ENCODE measurements around the gene C1QTNF5.

Gene C1QTNF5

DNA sequence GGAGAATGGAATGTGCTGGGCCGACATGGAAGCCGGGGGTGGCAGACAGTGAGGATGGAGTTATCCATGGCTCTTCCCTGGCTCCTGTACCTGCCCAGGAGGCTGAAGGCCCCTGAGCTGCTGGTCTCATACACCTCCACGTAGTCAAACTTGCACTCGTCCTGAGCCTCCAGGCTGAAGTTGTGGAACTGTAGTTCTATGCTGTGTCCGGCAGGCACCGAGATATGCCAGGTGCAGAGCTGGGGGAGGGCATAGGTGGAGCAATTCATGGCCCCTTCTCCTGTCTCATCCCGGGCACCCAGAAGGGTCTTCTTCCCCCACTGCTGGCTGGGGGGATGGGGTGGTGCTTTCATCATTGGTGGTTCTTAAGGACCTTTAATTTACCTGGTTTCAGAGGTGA is 3.0 kb upstream of the C1QTNF5 start:
- H3K36me3 Mint-ChIP-seq = peaks cover 5% of the 10 kb centered on the region
- no peak for DNase-seq
- H3K9me3 Mint-ChIP-seq = no peaks in the 10 kb centered on the region
- H3K27me3 Mint-ChIP-seq = peaks cover 94% of the 10 kb centered on the region
- H3K27ac Mint-ChIP-seq = no peak overlapping the region
- H3K4me3 Mint-ChIP-seq = no peak overlapping the region
- CTCF ChIA-PET = interaction anchor here (1.0 to 2.8 kb wide), 4 partner anchors 13 to 33 kb away, joined by 4 to 15 read pairs (median 5); no protein-coding TSS in a partner anchor
- H3K4me1 Mint-ChIP-seq = peaks cover 14% of the 10 kb centered on the region

GRCh38 chr11:119342362-119343130 is 1.9 kb upstream of the C1QTNF5 start:
- H3K36me3 Mint-ChIP-seq = peaks cover 8% of the 10 kb centered on the region
- no peaks in the 10 kb centered on the region for H3K9me3 Mint-ChIP-seq
- no peak for DNase-seq
- H3K27me3 Mint-ChIP-seq = peaks cover 94% of the 10 kb centered on the region
- no peak overlapping the region for H3K27ac Mint-ChIP-seq
- H3K4me3 Mint-ChIP-seq = no peak overlapping the region
- CTCF ChIA-PET = interaction anchor here (1.0 to 2.8 kb wide), 4 partner anchors 14 to 34 kb away, joined by 4 to 15 read pairs (median 5); no protein-coding TSS in a partner anchor
- peaks cover 23% of the 10 kb centered on the region for H3K4me1 Mint-ChIP-seq

GRCh38 chr11:119342023-119342300 is 1.3 kb upstream of the C1QTNF5 start:
- CTCF ChIA-PET = no interaction called here
- H3K4me3 Mint-ChIP-seq = no peak overlapping the region
- H3K36me3 Mint-ChIP-seq = peaks cover 8% of the 10 kb centered on the region

DNA sequence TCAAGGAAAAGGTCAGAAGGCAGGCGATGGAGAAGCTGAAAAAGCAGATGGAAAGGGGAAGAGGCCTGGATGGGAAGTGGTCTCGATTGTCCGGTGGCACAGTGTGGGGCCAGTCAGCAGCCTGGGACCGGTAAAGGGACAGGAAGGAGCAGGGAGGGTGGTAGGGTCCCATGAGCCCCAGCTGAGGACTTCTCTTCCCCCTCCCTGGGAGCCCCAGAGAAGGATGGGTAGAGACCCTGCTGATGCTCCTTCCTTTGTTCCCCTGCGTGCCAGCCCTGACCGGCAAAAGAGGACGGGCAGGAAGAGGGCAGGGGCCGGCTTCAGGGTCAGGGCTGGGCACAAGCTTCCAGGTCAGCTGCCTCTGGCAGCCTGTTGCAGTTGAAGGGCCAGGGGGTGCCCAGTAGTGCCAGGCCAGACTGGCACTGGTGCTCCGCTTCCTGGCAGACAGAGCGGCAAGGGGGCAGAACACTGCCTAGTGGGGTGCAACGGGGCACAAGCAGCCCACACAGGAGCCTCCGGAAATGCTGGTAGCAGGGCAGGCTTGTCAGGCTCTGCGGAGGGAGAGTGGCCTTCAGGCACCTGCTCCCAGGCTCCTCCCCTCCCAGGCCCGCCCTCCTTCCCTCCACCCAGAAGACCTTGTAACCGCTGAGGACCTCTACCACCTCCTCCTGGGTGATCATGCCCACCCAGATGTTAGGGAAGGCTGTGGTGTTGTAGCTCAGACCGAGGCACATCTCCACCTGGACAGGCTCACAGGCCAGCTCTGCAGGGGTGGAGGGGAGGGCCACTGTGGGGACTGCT is 739 bp upstream of the C1QTNF5 start:
- CTCF ChIA-PET = interaction anchor here (0.6 kb wide), 1 partner anchor 135 kb away, joined by 3 read pairs; no protein-coding TSS in a partner anchor
- no peak overlapping the region for H3K4me3 Mint-ChIP-seq
- no peak for DNase-seq
- no peak overlapping the region for H3K27ac Mint-ChIP-seq
- no peaks in the 10 kb centered on the region for H3K9me3 Mint-ChIP-seq
- peaks cover 35% of the 10 kb centered on the region for H3K4me1 Mint-ChIP-seq
- H3K27me3 Mint-ChIP-seq = peaks cover 83% of the 10 kb centered on the region
- peaks cover 9% of the 10 kb centered on the region for H3K36me3 Mint-ChIP-seq

More at GRCh38 chr11:119342023-119342300, 1.3 kb upstream of the C1QTNF5 start:
- Mint-ChIP-seq H3K9me3 (no peaks in the 10 kb centered on the region), H3K27ac (no peak overlapping the region), H3K27me3 (peaks cover 89% of the 10 kb centered on the region), H3K4me1 (peaks cover 29% of the 10 kb centered on the region)
- DNase-seq = no peak

GRCh38 chr11:119339589-119340334 is 921 bp downstream of the C1QTNF5 start:
- peaks cover 15% of the 10 kb centered on the region for H3K36me3 Mint-ChIP-seq
- H3K9me3 Mint-ChIP-seq = no peaks in the 10 kb centered on the region
- H3K4me1 Mint-ChIP-seq = peaks cover 51% of the 10 kb centered on the region
- peak; percentile 55 for DNase-seq
- H3K4me3 Mint-ChIP-seq = no peak overlapping the region
- CTCF ChIA-PET = interaction anchor here (0.6 to 9.8 kb wide), 11 partner anchors 8 to 273 kb away, joined by 3 to 106 read pairs (median 4); partner anchors contain the start of gene HMBS
- H3K27me3 Mint-ChIP-seq = peaks cover 67% of the 10 kb centered on the region
- no peak overlapping the region for H3K27ac Mint-ChIP-seq

- H3K9me3 Mint-ChIP-seq = no peaks in the 10 kb centered on the region
- H3K4me3 Mint-ChIP-seq = no peak overlapping the region
- DNase-seq = no peak
- H3K36me3 Mint-ChIP-seq = peaks cover 15% of the 10 kb centered on the region
- H3K27ac Mint-ChIP-seq = no peak overlapping the region
- CTCF ChIA-PET = interaction anchor here (0.9 to 9.8 kb wide), 30 partner anchors 9 to 255 kb away, joined by 3 to 106 read pairs (median 4); partner anchors contain the start of genes HMBS and USP2
- peaks cover 60% of the 10 kb centered on the region for H3K27me3 Mint-ChIP-seq
- peaks cover 57% of the 10 kb centered on the region for H3K4me1 Mint-ChIP-seq
These were observed 1.6 kb downstream of the C1QTNF5 start for GRCh38 chr11:119338965-119339588.

GRCh38 chr11:119338318-119338890 is 2.3 kb downstream of the C1QTNF5 start:
- DNase-seq = peak; percentile 81
- H3K4me1 Mint-ChIP-seq = peaks cover 64% of the 10 kb centered on the region
- H3K9me3 Mint-ChIP-seq = no peaks in the 10 kb centered on the region
- H3K27ac Mint-ChIP-seq = no peak overlapping the region
- no peak overlapping the region for H3K4me3 Mint-ChIP-seq
- H3K36me3 Mint-ChIP-seq = peaks cover 15% of the 10 kb centered on the region
- H3K27me3 Mint-ChIP-seq = peaks cover 53% of the 10 kb centered on the region
- CTCF ChIA-PET = interaction anchor here (0.6 to 9.8 kb wide), 42 partner anchors 9 to 735 kb away, joined by 3 to 106 read pairs (median 4); partner anchors contain the start of genes C2CD2L, CBL, HMBS and USP2

DNA sequence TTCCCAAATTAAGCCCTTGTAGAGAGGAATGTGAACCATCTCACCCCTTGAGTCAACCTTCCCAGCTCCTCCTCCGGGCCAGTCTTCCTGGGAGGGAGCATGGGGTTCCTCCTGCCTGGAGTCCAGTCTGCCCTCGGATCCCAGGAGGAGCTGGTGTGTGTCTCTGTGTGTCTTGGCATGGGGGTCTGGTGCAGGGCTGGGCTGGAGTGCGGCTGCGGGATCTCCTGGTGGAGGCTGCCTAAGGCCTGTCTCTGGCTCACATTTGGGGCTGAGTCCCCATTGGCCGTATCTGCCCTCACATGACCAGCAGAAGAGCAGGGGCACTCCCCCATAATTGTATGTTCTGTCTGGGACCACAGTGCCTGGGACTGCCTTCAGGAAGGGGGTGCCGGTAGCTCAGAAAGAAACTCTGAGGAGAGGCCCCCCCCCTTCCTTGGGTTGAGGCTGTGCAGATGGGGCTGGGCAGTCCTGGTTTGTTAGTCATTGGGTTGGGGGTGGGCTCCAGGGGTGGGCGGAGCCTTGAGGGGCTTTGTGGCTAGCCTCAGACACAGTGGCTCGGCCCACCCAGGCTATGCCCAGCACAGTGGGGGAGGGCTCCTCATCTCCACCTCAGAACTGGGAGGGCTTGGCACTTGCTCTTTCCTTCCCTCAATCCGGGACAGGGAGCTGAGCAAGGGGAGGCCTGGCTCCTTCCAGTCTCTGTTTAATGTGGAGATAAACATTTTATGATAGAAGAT is 2.9 kb downstream of the C1QTNF5 start:
- DNase-seq = no peak
- peaks cover 46% of the 10 kb centered on the region for H3K27me3 Mint-ChIP-seq
- peaks cover 69% of the 10 kb centered on the region for H3K4me1 Mint-ChIP-seq
- CTCF ChIA-PET = interaction anchor here (0.6 to 9.8 kb wide), 44 partner anchors 8 to 734 kb away, joined by 3 to 106 read pairs (median 4); partner anchors contain the start of genes C2CD2L, CBL, HMBS and USP2
- no peaks in the 10 kb centered on the region for H3K9me3 Mint-ChIP-seq
- H3K4me3 Mint-ChIP-seq = peak overlapping the region; percentile 26
- H3K36me3 Mint-ChIP-seq = peaks cover 15% of the 10 kb centered on the region
- no peak overlapping the region for H3K27ac Mint-ChIP-seq

DNA sequence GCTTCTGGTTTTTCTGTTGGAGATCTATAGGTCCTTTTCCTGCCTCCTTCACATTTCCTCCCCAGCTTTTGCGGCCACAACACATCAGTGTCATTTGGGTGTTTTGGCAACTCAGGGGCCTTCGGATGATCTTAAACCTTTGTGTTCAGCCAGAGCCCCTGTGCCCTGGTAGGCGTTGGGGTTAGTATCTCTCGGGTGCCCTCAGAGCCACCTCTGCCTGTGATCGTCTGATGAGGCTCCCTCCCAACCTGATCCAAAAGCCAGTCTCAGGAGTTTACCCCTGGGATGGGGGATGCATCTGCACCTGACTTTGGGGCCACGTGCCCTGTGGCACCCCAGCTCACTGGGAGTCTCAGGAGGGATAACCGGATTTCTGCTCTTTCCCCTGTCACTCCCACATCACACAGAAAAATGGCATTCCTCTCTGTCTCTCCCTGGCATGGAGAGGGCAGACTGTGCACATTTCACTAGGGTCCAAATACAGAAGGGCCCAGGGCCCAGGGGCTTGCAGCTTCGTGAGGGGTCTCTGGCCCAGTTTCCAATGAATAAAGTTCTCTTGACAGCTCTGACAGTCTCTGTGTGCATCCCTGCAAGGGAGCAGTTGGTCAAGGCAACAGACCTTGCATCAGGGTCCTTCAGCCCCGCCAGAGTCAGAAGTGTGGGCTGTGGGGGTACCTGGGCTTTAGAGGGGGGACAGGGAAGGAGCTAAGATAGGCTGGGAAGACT is 3.8 kb downstream of the C1QTNF5 start:
- H3K9me3 Mint-ChIP-seq = no peaks in the 10 kb centered on the region
- H3K4me1 Mint-ChIP-seq = peaks cover 71% of the 10 kb centered on the region
- peaks cover 38% of the 10 kb centered on the region for H3K27me3 Mint-ChIP-seq
- H3K4me3 Mint-ChIP-seq = peak overlapping the region; percentile 53
- no peak for DNase-seq
- H3K27ac Mint-ChIP-seq = no peak overlapping the region
- peaks cover 15% of the 10 kb centered on the region for H3K36me3 Mint-ChIP-seq
- CTCF ChIA-PET = interaction anchor here (0.7 to 9.8 kb wide), 9 partner anchors 10 to 425 kb away, joined by 3 to 106 read pairs (median 4); partner anchors contain the start of gene C2CD2L

DNA sequence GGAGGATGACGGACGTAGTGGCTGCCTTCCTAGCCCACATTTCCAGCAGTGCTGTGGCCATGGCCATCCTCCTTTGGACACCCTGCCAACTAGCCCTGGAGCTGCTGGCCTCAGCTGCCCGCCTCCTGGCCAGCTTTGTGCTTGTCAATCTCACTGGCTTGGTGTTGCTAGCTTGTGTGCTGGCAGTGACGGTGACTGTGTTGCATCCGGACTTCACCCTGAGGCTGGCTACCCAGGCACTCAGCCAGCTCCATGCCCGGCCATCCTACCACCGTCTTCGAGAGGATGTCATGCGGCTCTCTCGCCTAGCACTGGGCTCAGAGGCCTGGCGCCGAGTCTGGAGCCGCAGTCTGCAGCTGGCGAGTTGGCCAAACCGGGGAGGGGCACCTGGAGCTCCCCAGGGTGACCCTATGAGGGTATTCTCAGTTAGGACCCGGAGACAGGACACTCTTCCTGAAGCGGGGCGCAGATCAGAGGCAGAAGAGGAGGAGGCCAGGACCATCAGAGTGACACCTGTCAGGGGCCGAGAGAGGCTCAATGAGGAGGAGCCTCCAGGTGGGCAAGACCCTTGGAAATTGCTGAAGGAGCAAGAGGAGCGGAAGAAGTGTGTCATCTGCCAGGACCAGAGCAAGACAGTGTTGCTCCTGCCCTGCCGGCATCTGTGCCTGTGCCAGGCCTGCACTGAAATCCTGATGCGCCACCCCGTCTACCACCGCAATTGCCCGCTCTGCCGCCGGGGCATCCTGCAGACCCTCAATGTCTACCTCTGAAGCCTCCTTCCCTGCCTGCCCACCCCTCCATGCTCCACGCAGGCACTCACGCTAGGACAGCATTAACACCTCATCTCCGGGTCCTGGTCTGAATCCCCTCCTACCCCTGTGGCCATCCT is 4.8 kb downstream of the C1QTNF5 start:
- Mint-ChIP-seq H3K27me3 (peaks cover 32% of the 10 kb centered on the region), H3K36me3 (peaks cover 15% of the 10 kb centered on the region), H3K9me3 (no peaks in the 10 kb centered on the region), H3K4me3 (peak overlapping the region; percentile 99), H3K27ac (peak overlapping the region; percentile 97), H3K4me1 (peaks cover 66% of the 10 kb centered on the region)
- DNase-seq = no peak
- CTCF ChIA-PET = interaction anchor here (0.6 to 9.8 kb wide), 2 partner anchors 13 to 126 kb away, joined by 4 to 106 read pairs; no protein-coding TSS in a partner anchor

DNA sequence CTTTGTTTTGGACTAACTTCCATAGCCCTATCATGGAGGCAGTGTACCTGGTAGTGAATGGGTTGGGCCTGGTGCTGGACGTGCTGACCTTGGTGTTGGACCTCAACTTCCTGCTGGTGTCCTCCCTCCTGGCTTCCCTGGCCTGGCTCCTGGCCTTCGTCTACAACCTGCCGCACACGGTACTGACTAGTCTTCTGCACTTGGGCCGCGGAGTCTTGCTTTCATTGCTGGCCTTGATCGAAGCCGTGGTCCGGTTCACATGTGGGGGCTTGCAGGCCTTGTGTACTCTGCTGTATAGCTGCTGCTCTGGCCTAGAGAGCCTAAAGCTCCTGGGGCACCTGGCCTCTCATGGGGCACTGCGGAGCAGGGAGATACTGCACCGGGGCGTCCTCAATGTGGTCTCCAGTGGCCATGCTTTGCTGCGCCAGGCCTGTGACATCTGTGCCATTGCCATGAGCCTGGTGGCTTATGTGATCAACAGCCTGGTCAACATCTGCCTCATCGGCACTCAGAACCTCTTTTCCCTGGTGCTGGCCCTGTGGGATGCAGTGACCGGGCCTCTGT is 5.5 kb downstream of the C1QTNF5 start:
- no peak for DNase-seq
- H3K4me3 Mint-ChIP-seq = peak overlapping the region; percentile 99
- H3K9me3 Mint-ChIP-seq = no peaks in the 10 kb centered on the region
- H3K27ac Mint-ChIP-seq = peak overlapping the region; percentile 97
- H3K36me3 Mint-ChIP-seq = peaks cover 15% of the 10 kb centered on the region
- H3K27me3 Mint-ChIP-seq = peaks cover 31% of the 10 kb centered on the region
- CTCF ChIA-PET = interaction anchor here (0.6 to 9.8 kb wide), 2 partner anchors 13 to 126 kb away, joined by 4 to 106 read pairs; no protein-coding TSS in a partner anchor
- H3K4me1 Mint-ChIP-seq = peaks cover 64% of the 10 kb centered on the region
